ENCODE measurements around the gene HSPA1B. TPM values are rescaled to one million over a fixed set of nuclear protein-coding genes. Genes with fewer than 3 reads are reported as not detected.
"Not testable (repeated sequence)": the region's sequence is repeated elsewhere in the genome, so short reads cannot be mapped to it uniquely, and the experiment has no call there.

The HSPA1B gene
- 100 to 1,000 TPM; 128 to 169 (median 155) TPM for polyA plus RNA-seq (ENCODE audit: insufficient read length in 4 of 4)

DNA sequence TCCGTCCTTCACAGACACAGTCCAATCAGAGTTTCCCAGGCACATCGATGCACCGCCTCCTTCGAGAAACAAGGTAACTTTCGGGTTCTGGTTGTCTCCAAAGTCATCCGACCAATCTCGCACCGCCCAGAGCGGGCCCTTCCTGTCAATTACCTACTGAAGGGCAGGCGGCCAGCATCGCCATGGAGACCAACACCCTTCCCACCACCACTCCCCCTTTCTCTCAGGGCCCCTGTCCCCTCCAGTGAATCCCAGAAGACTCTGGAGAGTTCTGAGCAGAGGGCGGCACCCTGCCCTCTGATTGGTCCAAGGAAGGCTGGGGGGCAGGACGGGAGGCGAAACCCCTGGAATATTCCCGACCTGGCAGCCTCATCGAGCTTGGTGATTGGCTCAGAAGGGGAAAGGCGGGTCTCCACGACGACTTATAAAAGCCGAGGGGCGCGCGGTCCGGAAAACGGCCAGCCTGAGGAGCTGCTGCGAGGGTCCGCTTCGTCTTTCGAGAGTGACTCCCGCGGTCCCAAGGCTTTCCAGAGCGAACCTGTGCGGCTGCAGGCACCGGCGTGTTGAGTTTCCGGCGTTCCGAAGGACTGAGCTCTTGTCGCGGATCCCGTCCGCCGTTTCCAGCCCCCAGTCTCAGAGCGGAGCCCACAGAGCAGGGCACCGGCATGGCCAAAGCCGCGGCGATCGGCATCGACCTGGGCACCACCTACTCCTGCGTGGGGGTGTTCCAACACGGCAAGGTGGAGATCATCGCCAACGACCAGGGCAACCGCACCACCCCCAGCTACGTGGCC, at the start of gene HSPA1B:
Gene HSPA1B, plus strand, starts transcription at position 453 of the 794 bp plus-strand sequence. Its CDS starts 213 bp downstream, at position 666.
- peak; percentile 97 to 99 (median 98) for DNase-seq (ENCODE audit: low read depth in 4 of 4, low spot score in 2 of 4)

DNA sequence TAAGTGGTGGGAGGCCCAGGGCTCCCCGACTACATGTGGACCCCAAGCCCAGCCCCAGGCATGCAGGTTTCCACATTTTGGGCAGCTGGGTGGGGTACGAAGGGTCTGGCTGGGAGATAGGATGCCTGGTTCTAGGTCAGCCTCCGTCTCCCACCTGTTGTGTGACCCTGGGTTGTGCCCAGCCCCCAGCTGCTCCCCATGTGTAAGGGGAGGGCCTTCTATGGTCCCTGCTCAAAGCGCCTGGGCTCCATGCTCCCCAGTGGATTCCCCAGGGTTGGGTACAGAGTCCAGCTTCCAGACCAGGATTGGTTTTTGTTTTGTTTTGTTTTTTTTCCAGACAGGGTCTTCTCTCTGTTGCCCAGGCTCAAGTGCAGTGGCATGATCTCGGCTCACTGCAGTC, 49.3 kb upstream of the HSPA1B start:
- no peak for DNase-seq (ENCODE audit: low read depth in 4 of 4, low spot score in 2 of 4)

DNA sequence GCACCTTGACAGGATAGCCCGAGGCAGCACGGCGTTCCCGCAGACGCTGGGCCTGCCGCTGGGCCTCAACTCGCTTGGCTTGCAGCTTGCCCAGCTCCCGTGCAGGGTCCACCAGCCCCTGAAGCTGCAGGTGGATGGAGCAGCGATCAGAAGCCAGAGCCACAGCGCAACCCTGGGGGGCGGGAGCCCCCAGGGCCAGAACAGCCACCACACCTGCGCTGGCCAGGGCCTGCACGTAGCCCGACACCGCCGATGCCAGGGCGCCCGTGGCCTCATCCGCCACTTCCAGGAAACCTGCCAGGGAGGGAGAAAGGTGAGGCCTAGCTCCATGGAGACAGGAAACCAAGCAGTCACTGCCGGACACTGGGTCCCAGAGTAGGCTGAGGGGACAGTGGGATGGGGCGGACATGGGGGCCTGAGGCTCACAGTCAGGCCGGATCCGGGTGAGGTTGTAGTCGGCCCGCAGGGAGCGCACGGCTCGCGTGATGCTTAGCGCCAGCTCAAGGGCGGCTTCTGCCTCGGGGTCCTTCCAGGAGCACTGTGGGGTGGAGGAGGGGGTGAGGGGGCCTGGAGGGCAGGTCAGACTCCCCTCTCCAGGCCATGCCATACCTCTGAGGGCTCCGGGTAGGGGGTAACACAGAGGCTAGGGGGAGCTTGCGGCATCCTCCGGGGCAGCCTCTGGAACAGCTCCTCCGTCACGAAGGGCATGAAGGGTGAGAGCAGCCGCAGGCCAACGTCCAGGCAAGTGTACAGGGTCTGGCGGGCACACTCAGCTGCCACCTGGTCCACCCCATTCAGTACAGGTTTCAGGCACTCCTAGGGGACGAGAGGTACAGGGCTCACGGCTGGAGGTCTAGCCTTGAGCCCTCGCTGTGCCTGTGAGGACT, 48.3 kb upstream of the HSPA1B start:
- no peak for DNase-seq (ENCODE audit: low read depth in 4 of 4, low spot score in 2 of 4)

DNA sequence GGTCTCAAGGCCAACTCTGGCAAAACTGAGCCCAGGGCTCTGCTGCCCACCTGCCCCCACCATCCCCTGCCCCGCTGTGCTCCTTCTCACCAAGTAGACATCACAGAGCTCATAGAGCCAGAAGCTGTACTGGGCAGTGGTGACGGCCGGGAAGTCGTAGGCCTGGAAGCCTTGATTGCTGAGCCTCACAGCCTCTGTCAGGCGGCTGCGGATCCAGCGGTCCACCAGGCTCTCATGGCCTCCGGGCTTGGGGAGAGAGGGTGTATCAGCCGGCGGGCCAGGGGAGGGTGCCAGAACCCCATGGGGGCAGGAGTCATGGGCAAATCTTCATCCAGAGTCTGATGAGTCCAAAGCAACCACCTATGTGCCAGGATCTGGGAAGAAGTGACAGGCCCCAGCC, 47.6 kb upstream of the HSPA1B start:
- no peak for DNase-seq (ENCODE audit: low read depth in 4 of 4, low spot score in 2 of 4)

GRCh38 chr6:31780507-31781243, 46.9 kb upstream of the HSPA1B start:
- no peak for DNase-seq (ENCODE audit: low read depth in 4 of 4, low spot score in 2 of 4)

DNA sequence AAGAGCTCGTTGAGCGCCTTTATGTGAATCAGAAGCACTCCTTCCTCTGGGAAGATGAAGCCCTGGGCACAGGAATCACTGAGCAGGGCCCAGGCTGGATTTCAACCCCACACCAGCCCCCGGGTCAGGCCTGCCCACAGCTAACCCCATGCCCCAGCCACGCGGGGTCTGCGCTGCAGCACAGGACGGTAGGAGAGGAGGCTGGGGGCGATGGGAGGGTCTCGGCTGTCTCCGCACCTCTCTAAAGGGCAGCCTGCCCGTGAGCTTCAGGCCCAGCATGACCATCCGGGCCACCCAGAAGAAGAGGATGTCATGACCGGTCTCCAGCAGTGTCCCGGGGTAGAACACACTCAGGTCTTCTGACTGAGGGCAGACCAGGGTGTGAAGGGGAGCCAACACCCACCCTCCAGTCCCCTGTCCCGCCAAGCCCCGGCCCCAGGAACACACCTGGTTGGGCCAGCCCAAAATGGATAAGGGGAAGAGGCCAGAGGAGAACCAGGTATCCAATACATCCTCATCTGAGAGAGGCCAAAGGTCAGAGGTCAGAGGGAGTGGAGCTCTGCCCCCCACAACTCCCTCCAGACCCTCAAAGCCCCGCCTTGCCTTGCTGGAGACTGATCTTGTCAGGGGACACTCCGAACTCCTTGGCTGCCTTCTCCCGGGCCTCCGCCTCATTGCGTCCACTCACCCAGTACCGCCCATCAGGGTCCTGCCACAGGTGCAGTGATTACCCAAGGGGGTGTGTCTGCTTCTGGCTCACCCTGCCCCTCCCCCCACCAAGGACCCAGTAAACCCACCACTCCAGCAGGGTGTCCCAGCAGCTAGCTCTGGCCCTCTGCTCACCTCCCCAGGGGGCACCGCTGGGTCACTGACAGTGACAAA, 46.1 kb upstream of the HSPA1B start:
- DNase-seq (ENCODE audit: low read depth in 4 of 4, low spot score in 2 of 4), result no peak

- no peak for DNase-seq (ENCODE audit: low read depth in 4 of 4, low spot score in 2 of 4)
Observed at GRCh38 chr6:31782126-31782855, 45.2 kb upstream of the HSPA1B start.

DNA sequence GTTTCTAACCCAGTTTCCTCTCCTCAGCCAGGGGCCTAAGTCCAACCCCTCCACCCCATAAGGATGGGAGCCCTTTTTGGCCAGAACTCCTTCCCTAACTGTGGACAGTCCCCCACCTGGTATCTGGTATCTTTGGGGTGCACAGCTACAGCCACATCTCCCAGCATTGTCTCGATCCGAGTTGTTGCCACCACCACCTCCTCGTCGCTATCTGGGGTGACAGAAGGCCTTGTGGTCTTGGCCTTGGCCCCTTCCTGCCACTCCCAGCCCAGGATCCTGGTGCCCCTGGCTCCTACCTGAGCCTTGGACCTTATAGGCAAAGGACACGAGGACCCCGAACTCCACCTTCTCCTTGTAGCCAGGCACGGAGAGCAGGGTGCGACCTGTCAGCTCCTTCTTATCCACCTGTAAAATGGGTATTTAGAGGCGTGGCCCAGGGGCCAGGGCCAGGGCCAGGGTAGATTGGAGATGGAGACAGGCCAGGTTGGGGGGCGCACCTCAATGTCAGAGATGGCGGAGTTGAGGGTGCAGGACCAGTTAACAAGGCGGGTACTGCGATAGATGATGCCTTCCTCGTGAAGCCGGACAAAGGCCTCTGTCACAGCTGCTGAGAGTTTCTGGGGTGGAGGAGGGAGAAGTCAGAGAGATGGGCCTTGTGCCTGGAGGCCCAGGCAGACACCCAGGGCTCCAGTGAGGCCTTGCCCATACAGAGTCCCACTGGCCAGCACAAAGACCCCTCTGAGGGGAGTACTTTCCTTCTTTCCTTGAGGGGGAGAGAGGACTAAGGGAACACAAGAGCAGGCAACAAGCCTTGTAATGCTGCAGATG, 43.2 kb upstream of the HSPA1B start:
- DNase-seq (ENCODE audit: low read depth in 4 of 4, low spot score in 2 of 4), result no peak

- DNase-seq (ENCODE audit: low read depth in 4 of 4, low spot score in 2 of 4), result no peak
Observed at GRCh38 chr6:31785475-31785874, 42.1 kb upstream of the HSPA1B start.

DNA sequence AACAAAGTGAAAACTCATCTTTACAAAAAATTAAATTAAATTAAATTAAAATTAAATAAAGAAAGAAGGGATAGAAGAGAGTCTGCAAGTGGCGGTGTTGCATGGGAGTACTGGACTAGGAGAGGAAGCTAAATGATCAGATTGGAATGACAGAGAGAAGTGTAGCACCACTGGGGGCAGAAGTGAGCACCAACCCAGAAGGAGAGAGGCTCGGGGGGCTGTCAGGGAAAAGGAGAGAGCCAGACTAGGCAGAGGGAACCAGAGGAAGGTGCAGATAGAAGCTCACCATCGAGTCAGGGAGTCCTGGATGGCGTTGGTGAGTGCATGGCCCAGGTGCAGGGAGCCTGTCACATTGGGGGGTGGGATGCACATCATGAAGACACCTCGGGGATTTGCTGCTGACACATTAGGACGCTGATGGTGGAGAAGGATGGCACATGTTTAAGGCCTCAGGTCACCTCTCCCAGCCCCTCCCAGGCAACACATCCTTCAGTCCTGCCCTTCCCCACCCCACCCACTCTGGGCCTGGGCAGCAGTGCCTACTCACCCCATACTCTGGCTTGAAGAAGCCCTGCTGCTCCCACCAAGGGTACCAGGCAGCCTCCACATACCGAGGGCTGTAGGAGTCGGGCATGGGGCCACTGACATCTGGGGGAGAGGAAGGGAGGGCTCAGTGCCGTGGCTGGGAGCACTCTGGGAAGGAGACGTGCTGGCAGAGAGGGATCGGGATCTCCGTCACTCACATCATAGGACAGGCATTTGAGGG, 36.0 kb upstream of the HSPA1B start:
- DNase-seq (ENCODE audit: low read depth in 4 of 4, low spot score in 2 of 4), result peak in 1 of 4 donors; percentile 53

DNA sequence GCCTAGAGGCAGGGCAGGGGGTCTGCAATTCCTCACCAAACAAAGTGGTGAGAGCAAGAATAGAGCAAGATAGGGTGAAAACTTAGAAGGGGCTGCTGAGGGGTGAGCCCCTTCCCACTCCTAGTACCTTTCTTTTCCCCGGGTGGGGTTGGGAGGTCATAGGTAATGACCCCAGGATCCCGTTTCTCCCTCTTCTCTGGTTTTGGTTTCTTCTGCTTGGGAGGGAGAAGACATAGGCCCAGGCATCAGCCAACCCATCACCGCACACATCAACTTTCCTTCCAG, 35.5 kb upstream of the HSPA1B start:
- DNase-seq (ENCODE audit: low read depth in 4 of 4, low spot score in 2 of 4), result no peak

GRCh38 chr6:31792761-31793171, 34.8 kb upstream of the HSPA1B start:
- no peak for DNase-seq (ENCODE audit: low read depth in 4 of 4, low spot score in 2 of 4)

DNA sequence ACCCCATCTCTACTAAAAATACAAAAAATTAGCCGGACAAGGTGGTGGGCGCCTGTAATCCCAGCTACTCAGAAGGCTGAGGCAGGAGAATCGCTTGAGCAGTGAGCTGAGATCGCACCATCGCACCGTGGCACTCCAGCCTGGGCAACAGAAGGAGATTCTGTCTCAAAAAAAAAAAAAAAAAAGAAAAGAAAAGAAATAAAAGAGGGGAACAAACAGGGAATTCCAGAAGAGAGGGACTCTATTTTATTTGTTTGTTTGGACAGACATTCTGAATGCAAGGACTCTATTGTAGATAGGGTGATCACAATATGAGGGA, 33.7 kb upstream of the HSPA1B start:
- not testable (repeated sequence) for DNase-seq (ENCODE audit: low read depth in 4 of 4, low spot score in 2 of 4)

DNA sequence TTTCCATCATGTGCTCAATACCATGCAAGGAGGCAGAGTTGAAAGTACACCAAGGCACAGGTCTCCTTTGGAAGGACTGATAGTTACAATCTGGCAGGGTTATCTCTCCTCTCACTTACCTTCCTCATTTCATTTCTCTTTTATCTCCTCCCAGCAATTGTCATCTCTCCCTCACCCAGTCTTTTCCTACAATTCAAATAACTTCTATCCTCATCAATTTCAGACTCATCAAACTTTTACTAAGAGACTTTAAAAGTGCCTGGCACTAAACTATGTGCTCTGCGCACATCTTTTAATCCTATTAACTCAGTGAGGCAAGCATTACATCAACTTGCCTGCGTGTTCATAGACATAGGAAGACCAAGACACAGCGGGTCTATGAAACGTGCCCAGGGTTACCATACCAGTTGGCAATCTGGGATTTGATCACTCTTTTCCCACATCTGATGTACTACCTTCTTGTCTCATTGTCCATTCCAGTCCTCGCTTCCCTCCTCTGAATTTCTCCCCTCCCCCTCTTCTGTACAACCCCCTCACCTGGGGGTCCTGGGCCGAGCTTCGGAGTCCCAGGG, 33.2 kb upstream of the HSPA1B start:
- no peak for DNase-seq (ENCODE audit: low read depth in 4 of 4, low spot score in 2 of 4)

DNA sequence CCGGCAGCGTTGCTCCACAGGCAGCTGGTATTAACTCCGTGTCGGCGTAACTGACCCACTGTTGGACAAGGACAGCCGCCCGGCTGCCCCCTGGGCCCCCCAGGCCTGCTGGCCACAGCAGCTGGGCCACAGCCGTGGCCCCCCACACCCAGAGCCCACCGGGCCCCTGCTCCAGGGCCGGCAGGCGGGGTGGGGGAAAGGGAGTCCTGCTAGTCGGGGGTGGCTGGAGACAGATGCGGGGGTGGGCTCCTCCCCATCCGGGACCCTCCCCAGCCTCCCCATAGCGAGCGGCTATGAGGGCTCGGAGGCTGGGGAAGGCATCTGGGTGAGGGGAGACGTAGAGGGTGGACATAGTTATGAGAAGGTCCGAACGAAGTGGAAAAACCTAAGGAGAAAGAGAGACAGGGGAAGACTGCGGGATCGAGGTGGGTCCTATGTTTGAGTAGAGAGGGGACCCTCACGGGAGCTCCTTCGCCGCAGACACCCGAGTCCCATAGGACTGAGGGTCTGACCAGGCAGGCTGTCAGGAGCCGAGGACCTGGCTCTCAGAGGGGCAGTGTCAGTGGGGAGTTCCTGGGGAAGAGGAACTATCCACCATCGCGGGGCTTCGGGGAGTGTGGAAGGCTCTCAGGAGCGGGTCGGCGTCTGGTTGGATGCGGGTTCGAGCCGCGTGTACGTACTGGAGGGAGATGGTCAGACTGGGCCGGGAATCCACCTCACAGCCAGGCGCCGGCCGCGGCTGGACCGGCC, 32.5 kb upstream of the HSPA1B start:
- DNase-seq (ENCODE audit: low read depth in 4 of 4, low spot score in 2 of 4), result no peak

GRCh38 chr6:31795616-31796298, 31.8 kb upstream of the HSPA1B start, which contains the start of gene VARS1:
Gene VARS1 (minus strand): TSS chr6:31795752. CDS start chr6:31795217, 535 bp downstream.
- peak in 2 of 4 donors; percentile 72 to 78 for DNase-seq (ENCODE audit: low read depth in 4 of 4, low spot score in 2 of 4)

Measured in left renal cortex interstitium (tissue), 4 donors.